ENCODE measurements around the gene XCR1. TPM values are rescaled to one million over a fixed set of nuclear protein-coding genes. Genes with fewer than 3 reads are reported as not detected.
"Not testable (repeated sequence)": the region's sequence is repeated elsewhere in the genome, so short reads cannot be mapped to it uniquely, and the experiment has no call there.

Gene XCR1
- total and polyA plus RNA-seq, 2 experiments from 2014 or later: 0.27 to 0.30 TPM

- no peaks in the 10 kb centered on the region for H3K79me2 ChIP-seq
- no peak overlapping the region for H3K4me2 ChIP-seq
- H3K9me3 ChIP-seq (ENCODE audit: low read depth): no peaks in the 10 kb centered on the region
- H4K20me1 ChIP-seq (ENCODE audit: insufficient read depth, poor library complexity, severe bottlenecking): no peaks in the 10 kb centered on the region
- DNase-seq (ENCODE audit: low spot score): no peak
- H3K4me1 ChIP-seq (ENCODE audit: insufficient read depth): no peaks in the 10 kb centered on the region
- H3K4me3 ChIP-seq: no peak overlapping the region
- TF ChIP-seq EZH2 (IDR thresholded peaks at IDR 0.05; ENCODE audit: borderline replicate concordance): no peak
- no peak for TF ChIP-seq CTCF (IDR thresholded peaks at IDR 0.05; ENCODE audit: poor library complexity)
- TF ChIP-seq EZH2phosphoT487 (IDR thresholded peaks at IDR 0.05; ENCODE audit: low read depth, severe bottlenecking, unreplicated experiment): no peak
- 95% methylated on average over 2 of the region's 2 CpGs for WGBS (ENCODE audit: low lambda C conversion rate, missing lambda C conversion rate)
- H3K9me2 ChIP-seq (replicated peaks; ENCODE audit: insufficient read depth): no peaks in the 10 kb centered on the region
- H3K27ac ChIP-seq: no peak overlapping the region
- no peak overlapping the region for H2AFZ ChIP-seq
- H3K36me3 ChIP-seq (replicated peaks; ENCODE audit: insufficient read depth, low read depth): no peaks in the 10 kb centered on the region
- H3K27me3 ChIP-seq: no peaks in the 10 kb centered on the region
These were observed 26.1 kb downstream of the XCR1 start for GRCh38 chr3:46001178-46001577.

GRCh38 chr3:45997942-45998341, 29.3 kb downstream of the XCR1 start:
- Histone ChIP-seq H2AFZ (no peak overlapping the region), H3K4me1 (ENCODE audit: insufficient read depth) (peaks cover 9% of the 10 kb centered on the region), H3K9me3 (ENCODE audit: low read depth) (no peaks in the 10 kb centered on the region), H3K36me3 (replicated peaks; ENCODE audit: insufficient read depth, low read depth) (no peaks in the 10 kb centered on the region), H3K9me2 (replicated peaks; ENCODE audit: insufficient read depth) (no peaks in the 10 kb centered on the region), H3K27me3 (no peaks in the 10 kb centered on the region), H3K4me3 (no peak overlapping the region), H3K79me2 (peaks cover 24% of the 10 kb centered on the region), H3K4me2 (no peak overlapping the region), H4K20me1 (ENCODE audit: insufficient read depth, poor library complexity, severe bottlenecking) (no peaks in the 10 kb centered on the region), H3K27ac (no peak overlapping the region)
- 73% methylated on average over 2 of the region's 2 CpGs for WGBS (ENCODE audit: low lambda C conversion rate, missing lambda C conversion rate)
- TF ChIP-seq CTCF (IDR thresholded peaks at IDR 0.05; ENCODE audit: poor library complexity): no peak
- no peak for TF ChIP-seq EZH2phosphoT487 (IDR thresholded peaks at IDR 0.05; ENCODE audit: low read depth, severe bottlenecking, unreplicated experiment)
- no peak for TF ChIP-seq EZH2 (IDR thresholded peaks at IDR 0.05; ENCODE audit: borderline replicate concordance)
- DNase-seq (ENCODE audit: low spot score): no peak

- H3K4me1 ChIP-seq (ENCODE audit: insufficient read depth); H3K9me2 ChIP-seq (replicated peaks; ENCODE audit: insufficient read depth): not testable (repeated sequence)
- WGBS (ENCODE audit: low lambda C conversion rate, missing lambda C conversion rate): 95% methylated on average over 16 of the region's 19 CpGs
These were observed 29.8 kb downstream of the XCR1 start for GRCh38 chr3:45997499-45997898.

GRCh38 chr3:45995236-45996192, 31.8 kb downstream of the XCR1 start, which contains the start of gene FYCO1:
Gene FYCO1 (minus strand): TSS chr3:45995824. CDS start chr3:45984910, 10,914 bp downstream.
- WGBS (ENCODE audit: low lambda C conversion rate, missing lambda C conversion rate): 3% methylated on average over 64 of the region's 67 CpGs
- Histone ChIP-seq H3K9me3 (ENCODE audit: low read depth) (no peaks in the 10 kb centered on the region), H3K9me2 (replicated peaks; ENCODE audit: insufficient read depth) (no peaks in the 10 kb centered on the region), H3K79me2 (peaks cover 47% of the 10 kb centered on the region), H2AFZ (peak within 1 kb of the TSS; percentile 81), H3K4me3 (peak within 1 kb of the TSS; percentile 91), H4K20me1 (ENCODE audit: insufficient read depth, poor library complexity, severe bottlenecking) (no peaks in the 10 kb centered on the region), H3K27me3 (no peaks in the 10 kb centered on the region), H3K4me1 (ENCODE audit: insufficient read depth) (peaks cover 10% of the 10 kb centered on the region), H3K4me2 (peak within 1 kb of the TSS; percentile 95), H3K36me3 (replicated peaks; ENCODE audit: insufficient read depth, low read depth) (no peaks in the 10 kb centered on the region), H3K27ac (peak within 1 kb of the TSS; percentile 82)
- TF ChIP-seq EZH2 (IDR thresholded peaks at IDR 0.05; ENCODE audit: borderline replicate concordance): no peak
- TF ChIP-seq EZH2phosphoT487 (IDR thresholded peaks at IDR 0.05; ENCODE audit: low read depth, severe bottlenecking, unreplicated experiment): no peak
- peak; percentile 6 for TF ChIP-seq CTCF (IDR thresholded peaks at IDR 0.05; ENCODE audit: poor library complexity)
- peak; percentile 94 for DNase-seq (ENCODE audit: low spot score)

More at GRCh38 chr3:45997499-45997898, 29.8 kb downstream of the XCR1 start:
- not testable (repeated sequence) for H3K4me3 ChIP-seq; H3K4me2 ChIP-seq; H3K27me3 ChIP-seq; DNase-seq (ENCODE audit: low spot score); H3K27ac ChIP-seq; H3K36me3 ChIP-seq (replicated peaks; ENCODE audit: insufficient read depth, low read depth); H4K20me1 ChIP-seq (ENCODE audit: insufficient read depth, poor library complexity, severe bottlenecking); H3K9me3 ChIP-seq (ENCODE audit: low read depth); H2AFZ ChIP-seq
- peaks cover 29% of the 10 kb centered on the region for H3K79me2 ChIP-seq
